ENCODE results near the gene NSRP1.
"Not testable (repeated sequence)": the region's sequence is repeated elsewhere in the genome, so short reads cannot be mapped to it uniquely, and the experiment has no call there.

NSRP1 gene

GRCh38 chr17:30225112-30225511 is 108.5 kb downstream of the NSRP1 start:
- DNase-seq = no peak

- DNase-seq = no peak
Measured at GRCh38 chr17:30225919-30226553, 109.4 kb downstream of the NSRP1 start.

GRCh38 chr17:30226878-30227277 is 110.3 kb downstream of the NSRP1 start:
- no peak for DNase-seq

GRCh38 chr17:30228011-30228410 is 111.4 kb downstream of the NSRP1 start:
- DNase-seq = no peak

GRCh38 chr17:30229012-30229411 is 112.4 kb downstream of the NSRP1 start:
- no peak for DNase-seq

GRCh38 chr17:30230009-30230408 is 113.4 kb downstream of the NSRP1 start:
- not testable (repeated sequence) for DNase-seq

- DNase-seq = no peak
Measured at GRCh38 chr17:30230596-30231125, 114.0 kb downstream of the NSRP1 start.

- no peak for DNase-seq
Measured at GRCh38 chr17:30232015-30232823, 115.6 kb downstream of the NSRP1 start.

- DNase-seq = no peak
Measured at GRCh38 chr17:30232824-30233427, 116.3 kb downstream of the NSRP1 start.

GRCh38 chr17:30234296-30234695 is 117.7 kb downstream of the NSRP1 start:
- no peak for DNase-seq

- DNase-seq = no peak
Measured at GRCh38 chr17:30234964-30235363, 118.3 kb downstream of the NSRP1 start.

GRCh38 chr17:30235386-30236296 is 119.0 kb downstream of the NSRP1 start, which contains the start of gene SLC6A4:
Gene SLC6A4 (minus strand): TSS chr17:30235697. CDS start chr17:30221958, 13,739 bp downstream.
- no peak for DNase-seq

Measured in effector CD4-positive, alpha-beta T cell (primary cell).